ENCODE data around the gene MIPEP. TPM values are rescaled to one million over a fixed set of nuclear protein-coding genes. Genes with fewer than 3 reads are reported as not detected.

MIPEP gene
- total RNA-seq, result 10 to 100 TPM in 1 of 2 donors, 1 to 10 TPM in 1; 7.8 to 14.8 TPM

- no peaks in the 10 kb centered on the region for H3K9me3 ChIP-seq
- intact Hi-C loops (cut with DNase I), result no loop called here
- ATAC-seq, result peak; percentile 97
- H3K27ac ChIP-seq, result peak within 1 kb of the TSS; percentile 63 to 94 (median 86)
- H3K4me3 ChIP-seq, result peak within 1 kb of the TSS; percentile 79 to 83
- TF ChIP-seq CTCF (IDR thresholded peaks at IDR 0.05) (peak; percentile 51 to 97 (median 80)), POLR2A (IDR thresholded peaks at IDR 0.05) (peak; percentile 63 to 89 (median 87))
- peak; percentile 91 to 93 (median 93) for DNase-seq
- WGBS, 2 donors, result 0% methylated on average over 26 to 75 of the region's 75 CpGs
- H3K27me3 ChIP-seq, result no peaks in the 10 kb centered on the region
- H3K4me1 ChIP-seq, result peaks cover 10% of the 10 kb centered on the region
- peaks cover 0 to 5% of the 10 kb centered on the region in 2 donors for H3K36me3 ChIP-seq (replicated peaks in 1 of 2; ENCODE audit: insufficient read depth in 1 of 2, low read depth in 2 of 2)
These were observed at the start of gene MIPEP for GRCh38 chr13:23888658-23889614. Gene MIPEP (minus strand): TSS chr13:23889400. CDS start chr13:23889320, 80 bp downstream.

- Histone ChIP-seq H3K27me3 (no peaks in the 10 kb centered on the region), H3K9me3 (no peaks in the 10 kb centered on the region), H3K27ac (no peak overlapping the region), H3K4me1 (no peaks in the 10 kb centered on the region), H3K36me3 (replicated peaks in 1 of 2; ENCODE audit: insufficient read depth in 1 of 2, low read depth in 2 of 2) (no peaks in the 10 kb centered on the region), H3K4me3 (no peak overlapping the region)
- WGBS, 2 donors, result 68 to 70% methylated on average over 2 of the region's 2 CpGs
- DNase-seq (no peak), ATAC-seq (no peak)
- TF ChIP-seq POLR2A (IDR thresholded peaks at IDR 0.05) (no peak), CTCF (IDR thresholded peaks at IDR 0.05) (no peak)
- intact Hi-C loops (cut with DNase I), result no loop called here
These were observed 45.3 kb upstream of the MIPEP start for GRCh38 chr13:23934520-23934919.

- no peak for TF ChIP-seq POLR2A (IDR thresholded peaks at IDR 0.05)
- TF ChIP-seq CTCF (IDR thresholded peaks at IDR 0.05), result no peak
- H3K36me3 ChIP-seq (replicated peaks in 1 of 2; ENCODE audit: insufficient read depth in 1 of 2, low read depth in 2 of 2), result no peaks in the 10 kb centered on the region
- intact Hi-C loops (cut with DNase I), result no loop called here
- no peaks in the 10 kb centered on the region for H3K27me3 ChIP-seq
- no peaks in the 10 kb centered on the region for H3K9me3 ChIP-seq
- DNase-seq, result no peak
- H3K4me1 ChIP-seq, result no peaks in the 10 kb centered on the region
- H3K27ac ChIP-seq, result no peak overlapping the region
- WGBS, 2 donors, result 90 to 95% methylated on average over 2 of the region's 2 CpGs
- ATAC-seq, result no peak
- H3K4me3 ChIP-seq, result no peak overlapping the region
These were observed 39.8 kb upstream of the MIPEP start for GRCh38 chr13:23928985-23929384.

- Histone ChIP-seq H3K27ac (no peak overlapping the region), H3K36me3 (replicated peaks in 1 of 2; ENCODE audit: insufficient read depth in 1 of 2, low read depth in 2 of 2) (no peaks in the 10 kb centered on the region), H3K4me3 (no peak overlapping the region), H3K4me1 (no peaks in the 10 kb centered on the region), H3K9me3 (peaks cover 0 to 3% (median 0%) of the 10 kb centered on the region in 3 donors), H3K27me3 (no peaks in the 10 kb centered on the region)
- TF ChIP-seq CTCF (IDR thresholded peaks at IDR 0.05) (no peak), POLR2A (IDR thresholded peaks at IDR 0.05) (no peak)
- DNase-seq (no peak), ATAC-seq (no peak)
- 33 to 37% methylated on average over 1 of the region's 1 CpG for WGBS, 2 donors
- intact Hi-C loops (cut with DNase I), result no loop called here
These were observed 33.8 kb upstream of the MIPEP start for GRCh38 chr13:23923031-23923430.

Measured in body of pancreas (tissue), 4 donors.